Measurements from ENCODE around the gene NTN1. TPM values are rescaled to one million over a fixed set of nuclear protein-coding genes. Genes with fewer than 3 reads are reported as not detected.

The NTN1 gene
- total RNA-seq, 2 donors from 2014 or later = 0.10 to 0.20 TPM

- no peaks in the 10 kb centered on the region for H3K9me3 Mint-ChIP-seq
- no peak overlapping the region for H3K27ac Mint-ChIP-seq
- H3K4me1 Mint-ChIP-seq (ENCODE audit: low read depth in 2 of 2) = peaks cover 0 to 3% of the 10 kb centered on the region in 2 donors
- no peak overlapping the region for H3K4me3 Mint-ChIP-seq
- H3K36me3 Mint-ChIP-seq = no peaks in the 10 kb centered on the region
- DNase-seq (ENCODE audit: low spot score) = no peak
- no peak for ATAC-seq
- H3K27me3 Mint-ChIP-seq = no peaks in the 10 kb centered on the region
Measured at GRCh38 chr17:9266031-9266680, 244.8 kb downstream of the NTN1 start.

GRCh38 chr17:9266697-9267117, 245.4 kb downstream of the NTN1 start:
- H3K4me1 Mint-ChIP-seq (ENCODE audit: low read depth in 2 of 2) = peaks cover 0 to 3% of the 10 kb centered on the region in 2 donors
- no peak for ATAC-seq
- DNase-seq (ENCODE audit: low spot score) = no peak
- no peaks in the 10 kb centered on the region for H3K27me3 Mint-ChIP-seq
- no peak overlapping the region for H3K27ac Mint-ChIP-seq
- no peaks in the 10 kb centered on the region for H3K9me3 Mint-ChIP-seq
- H3K4me3 Mint-ChIP-seq = no peak overlapping the region
- no peaks in the 10 kb centered on the region for H3K36me3 Mint-ChIP-seq

- no peak for ATAC-seq
- Mint-ChIP-seq H3K9me3 (no peaks in the 10 kb centered on the region), H3K4me1 (ENCODE audit: low read depth in 2 of 2) (peaks cover 0 to 3% of the 10 kb centered on the region in 2 donors), H3K27ac (no peak overlapping the region), H3K36me3 (no peaks in the 10 kb centered on the region), H3K4me3 (no peak overlapping the region), H3K27me3 (no peaks in the 10 kb centered on the region)
- DNase-seq (ENCODE audit: low spot score) = no peak
Measured at GRCh38 chr17:9268546-9268945, 247.2 kb downstream of the NTN1 start.

- Mint-ChIP-seq H3K9me3 (no peaks in the 10 kb centered on the region), H3K4me3 (no peak overlapping the region), H3K4me1 (ENCODE audit: low read depth in 2 of 2) (peaks cover 0 to 3% of the 10 kb centered on the region in 2 donors), H3K36me3 (no peaks in the 10 kb centered on the region), H3K27me3 (no peaks in the 10 kb centered on the region), H3K27ac (no peak overlapping the region)
- ATAC-seq (no peak), DNase-seq (ENCODE audit: low spot score) (no peak)
Measured at GRCh38 chr17:9269350-9270035, 248.2 kb downstream of the NTN1 start.

- no peak for ATAC-seq
- no peak for DNase-seq (ENCODE audit: low spot score)
- Mint-ChIP-seq H3K4me3 (no peak overlapping the region), H3K4me1 (ENCODE audit: low read depth in 2 of 2) (peaks cover 6% of the 10 kb centered on the region in 2 donors), H3K27ac (no peak overlapping the region), H3K9me3 (no peaks in the 10 kb centered on the region), H3K27me3 (no peaks in the 10 kb centered on the region), H3K36me3 (no peaks in the 10 kb centered on the region)
Measured at GRCh38 chr17:9270921-9271320, 249.6 kb downstream of the NTN1 start.

- no peak for ATAC-seq
- H3K36me3 Mint-ChIP-seq = no peaks in the 10 kb centered on the region
- no peak overlapping the region for H3K4me3 Mint-ChIP-seq
- H3K4me1 Mint-ChIP-seq (ENCODE audit: low read depth in 2 of 2) = peaks cover 4 to 6% of the 10 kb centered on the region in 2 donors
- no peaks in the 10 kb centered on the region for H3K27me3 Mint-ChIP-seq
- H3K27ac Mint-ChIP-seq = no peak overlapping the region
- DNase-seq (ENCODE audit: low spot score) = no peak
- H3K9me3 Mint-ChIP-seq = no peaks in the 10 kb centered on the region
Measured at GRCh38 chr17:9271989-9272388, 250.7 kb downstream of the NTN1 start.

- DNase-seq (ENCODE audit: low spot score) (no peak), ATAC-seq (no peak)
- Mint-ChIP-seq H3K36me3 (no peaks in the 10 kb centered on the region), H3K4me1 (ENCODE audit: low read depth in 2 of 2) (peaks cover 6 to 8% of the 10 kb centered on the region in 2 donors), H3K27ac (no peak overlapping the region), H3K9me3 (no peaks in the 10 kb centered on the region), H3K27me3 (no peaks in the 10 kb centered on the region), H3K4me3 (no peak overlapping the region)
Measured at GRCh38 chr17:9272501-9273200, 251.3 kb downstream of the NTN1 start.

- ATAC-seq = peak in 1 of 2 donors; percentile 75
- no peak for DNase-seq (ENCODE audit: low spot score)
- Mint-ChIP-seq H3K4me3 (no peak overlapping the region), H3K27ac (peak overlapping the region; percentile 32 to 53), H3K36me3 (no peaks in the 10 kb centered on the region), H3K9me3 (no peaks in the 10 kb centered on the region), H3K27me3 (no peaks in the 10 kb centered on the region), H3K4me1 (ENCODE audit: low read depth in 2 of 2) (peaks cover 6 to 10% of the 10 kb centered on the region in 2 donors)
Measured at GRCh38 chr17:9273428-9274391, 252.4 kb downstream of the NTN1 start.

GRCh38 chr17:9274973-9275372, 253.7 kb downstream of the NTN1 start:
- no peaks in the 10 kb centered on the region for H3K27me3 Mint-ChIP-seq

GRCh38 chr17:9279893-9280292, 258.6 kb downstream of the NTN1 start:
- Mint-ChIP-seq H3K4me1 (ENCODE audit: low read depth in 2 of 2) (peaks cover 11 to 14% of the 10 kb centered on the region in 2 donors), H3K27me3 (no peaks in the 10 kb centered on the region), H3K9me3 (no peaks in the 10 kb centered on the region), H3K36me3 (no peaks in the 10 kb centered on the region), H3K4me3 (no peak overlapping the region), H3K27ac (no peak overlapping the region)
- DNase-seq (ENCODE audit: low spot score) (no peak), ATAC-seq (no peak)

More at GRCh38 chr17:9274973-9275372, 253.7 kb downstream of the NTN1 start:
- Mint-ChIP-seq H3K9me3 (no peaks in the 10 kb centered on the region), H3K36me3 (no peaks in the 10 kb centered on the region), H3K27ac (no peak overlapping the region), H3K4me3 (no peak overlapping the region), H3K4me1 (ENCODE audit: low read depth in 2 of 2) (peaks cover 6 to 10% of the 10 kb centered on the region in 2 donors)
- no peak for DNase-seq (ENCODE audit: low spot score)
- no peak for ATAC-seq

- DNase-seq (ENCODE audit: low spot score) (no peak), ATAC-seq (no peak)
- Mint-ChIP-seq H3K36me3 (no peaks in the 10 kb centered on the region), H3K4me1 (ENCODE audit: low read depth in 2 of 2) (peaks cover 12 to 19% of the 10 kb centered on the region in 2 donors), H3K27me3 (no peaks in the 10 kb centered on the region), H3K9me3 (no peaks in the 10 kb centered on the region), H3K4me3 (no peak overlapping the region), H3K27ac (no peak overlapping the region)
Measured at GRCh38 chr17:9283909-9284308, 262.6 kb downstream of the NTN1 start.

GRCh38 chr17:9284884-9285283, 263.6 kb downstream of the NTN1 start:
- Mint-ChIP-seq H3K36me3 (no peaks in the 10 kb centered on the region), H3K9me3 (no peaks in the 10 kb centered on the region), H3K27ac (no peak overlapping the region), H3K4me1 (ENCODE audit: low read depth in 2 of 2) (peaks cover 21 to 27% of the 10 kb centered on the region in 2 donors), H3K27me3 (no peaks in the 10 kb centered on the region), H3K4me3 (no peak overlapping the region)
- DNase-seq (ENCODE audit: low spot score) (no peak), ATAC-seq (no peak)

Data from natural killer cell treated with Interleukin-12 subunit alpha and Interleukin-12 subunit beta and Interleukin-15 and Interleukin-18, amount 100 ng/mL, for 72 hours (primary cell).